HG03442 (cell line): Measurements from ENCODE around the gene STX1B.

Experiments
- ATAC-seq: cut with Tn5 transposase; IDR thresholded peaks from one replicate; pipeline ENCODE4 v1.9.1; 2021; ENCODE audit warnings: mild to moderate bottlenecking, moderate library complexity; ENCODE audit not compliant: unreplicated experiment

The STX1B gene

DNA sequence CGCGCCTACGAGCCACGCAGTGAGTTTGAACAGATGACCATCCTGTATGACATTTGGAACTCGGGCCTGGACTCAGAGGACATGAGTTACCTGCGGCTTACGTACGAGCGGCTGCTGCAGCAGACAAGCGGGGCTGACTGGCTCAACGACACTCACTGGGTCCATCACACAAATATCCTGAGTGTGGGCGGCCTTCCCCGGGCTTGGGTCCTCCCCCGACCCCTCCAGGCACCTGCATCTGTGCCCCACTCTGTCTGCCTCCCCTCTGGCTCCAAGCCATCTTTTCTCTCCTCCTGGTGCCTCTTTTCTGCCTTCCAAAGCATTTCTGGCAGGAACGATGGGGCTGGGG is 30.4 kb downstream of the STX1B start:
- no peak for ATAC-seq

DNA sequence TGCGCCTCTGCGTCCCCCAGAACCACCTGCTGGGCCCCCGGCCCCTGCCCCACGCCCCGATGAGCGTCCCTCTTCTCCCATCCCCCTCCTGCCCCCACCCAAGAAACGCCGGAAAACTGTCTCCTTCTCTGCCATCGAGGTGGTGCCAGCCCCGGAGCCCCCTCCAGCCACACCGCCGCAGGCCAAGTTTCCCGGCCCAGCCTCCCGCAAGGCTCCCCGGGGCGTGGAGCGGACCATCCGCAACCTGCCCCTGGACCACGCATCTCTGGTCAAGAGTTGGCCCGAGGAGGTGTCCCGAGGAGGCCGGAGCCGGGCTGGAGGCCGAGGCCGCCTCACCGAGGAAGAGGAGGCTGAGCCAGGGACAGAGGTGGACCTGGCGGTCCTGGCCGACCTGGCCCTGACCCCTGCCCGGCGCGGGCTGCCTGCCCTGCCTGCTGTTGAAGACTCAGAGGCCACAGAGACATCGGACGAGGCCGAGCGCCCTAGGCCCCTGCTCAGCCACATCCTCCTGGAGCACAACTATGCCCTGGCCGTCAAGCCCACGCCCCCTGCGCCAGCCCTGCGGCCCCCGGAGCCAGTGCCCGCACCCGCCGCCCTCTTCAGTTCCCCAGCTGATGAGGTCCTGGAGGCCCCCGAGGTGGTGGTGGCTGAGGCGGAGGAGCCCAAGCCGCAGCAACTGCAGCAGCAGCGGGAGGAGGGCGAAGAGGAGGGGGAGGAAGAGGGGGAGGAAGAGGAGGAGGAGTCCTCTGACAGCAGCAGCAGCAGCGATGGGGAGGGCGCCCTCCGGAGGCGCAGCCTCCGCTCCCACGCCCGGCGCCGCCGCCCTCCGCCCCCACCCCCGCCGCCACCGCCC is 31.0 kb downstream of the STX1B start:
- ATAC-seq: no peak

DNA sequence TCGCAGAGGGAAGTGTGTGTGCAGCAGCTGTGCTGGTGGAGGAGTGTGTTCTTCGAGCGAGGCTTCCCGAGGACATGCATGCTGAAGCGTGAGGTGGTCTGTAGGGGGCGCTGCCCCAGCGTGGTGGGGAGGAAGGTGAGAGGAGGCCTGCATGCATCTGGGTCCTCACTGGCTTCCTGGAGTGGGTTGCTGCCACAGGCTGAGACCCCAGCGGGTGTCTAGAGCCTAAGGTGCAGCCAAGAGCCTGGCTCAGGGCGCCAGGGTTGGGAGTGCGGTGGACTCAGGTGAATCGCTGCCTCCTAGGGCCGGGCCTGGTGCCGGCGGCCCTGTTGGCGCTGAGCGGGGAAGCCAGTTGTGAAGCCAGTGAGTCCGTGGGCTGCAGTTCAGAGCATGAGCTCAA is 32.9 kb downstream of the STX1B start:
- no peak for ATAC-seq

DNA sequence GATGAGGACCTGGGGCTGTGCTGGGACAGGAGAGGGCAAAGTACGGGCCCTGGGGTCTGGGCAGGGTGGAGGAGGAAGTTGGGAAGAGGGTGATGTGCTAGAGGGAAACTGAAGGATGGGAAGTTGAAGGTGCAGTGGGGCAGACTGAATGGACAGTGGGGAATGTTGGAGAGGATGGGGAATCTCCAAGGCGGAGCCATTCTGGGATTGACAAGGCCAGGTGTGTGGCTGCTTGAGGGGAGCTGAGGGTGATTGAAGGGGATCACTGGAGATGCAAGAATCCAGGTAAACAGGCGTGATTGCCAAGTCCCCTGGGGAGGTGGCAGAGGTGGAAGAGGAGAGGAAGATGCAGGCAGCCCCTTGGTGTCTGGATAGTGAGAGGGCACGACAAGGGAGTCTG is 34.0 kb downstream of the STX1B start:
- ATAC-seq: no peak

DNA sequence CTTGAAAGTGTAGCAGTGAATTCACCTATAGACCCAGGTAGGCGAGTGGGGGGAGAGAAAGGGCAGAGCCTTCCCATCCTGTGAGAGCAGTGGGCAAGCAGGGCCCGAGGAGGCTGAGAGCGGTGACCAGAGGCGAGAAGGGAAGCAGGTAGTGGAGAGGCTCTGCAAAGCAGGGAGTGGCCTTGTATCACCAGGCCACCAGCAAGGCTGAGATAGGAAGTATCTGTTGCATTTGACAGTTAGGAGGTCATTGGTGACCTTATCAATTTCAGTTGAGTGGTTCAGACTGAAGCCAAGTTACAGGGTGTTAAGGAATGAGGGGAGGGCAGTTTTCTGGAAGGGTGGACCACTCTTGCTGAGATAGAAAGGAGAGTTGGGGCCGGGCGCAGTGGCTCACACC is 36.1 kb downstream of the STX1B start:
- no peak for ATAC-seq

DNA sequence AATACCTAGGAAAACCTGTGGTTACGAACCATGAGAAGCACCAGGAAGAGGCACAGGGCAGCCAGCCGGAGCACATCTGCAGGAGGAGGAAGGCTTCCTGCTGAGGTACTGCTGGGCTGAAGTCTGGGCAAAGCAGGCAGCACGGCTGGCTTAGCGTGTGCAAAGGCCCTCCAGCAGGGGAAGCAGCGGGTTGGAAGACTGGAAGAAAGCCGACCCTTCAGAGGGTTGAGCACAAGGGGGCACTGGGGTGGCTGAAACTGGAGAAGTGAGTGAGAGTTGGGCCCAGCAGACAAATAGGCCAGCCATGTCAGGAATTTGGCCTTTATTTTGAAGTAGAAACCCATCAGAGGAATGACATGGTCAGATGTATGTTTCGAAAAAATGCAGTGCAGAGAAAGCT is 37.6 kb downstream of the STX1B start:
- no peak for ATAC-seq

DNA sequence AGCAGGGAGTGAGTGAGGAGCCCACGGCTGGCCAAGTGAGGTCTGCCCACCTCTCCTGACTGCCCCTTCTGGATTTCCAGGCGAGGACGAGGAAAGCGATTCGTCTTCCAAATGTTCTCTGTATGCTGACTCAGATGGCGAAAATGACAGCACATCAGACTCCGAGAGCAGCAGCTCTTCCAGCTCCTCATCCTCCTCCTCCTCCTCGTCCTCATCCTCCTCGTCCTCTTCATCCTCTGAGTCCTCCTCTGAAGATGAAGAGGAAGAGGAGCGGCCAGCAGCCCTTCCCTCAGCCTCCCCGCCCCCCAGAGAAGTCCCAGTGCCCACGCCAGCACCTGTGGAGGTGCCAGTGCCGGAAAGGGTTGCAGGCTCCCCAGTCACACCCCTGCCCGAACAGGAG is 39.1 kb downstream of the STX1B start:
- ATAC-seq: no peak

DNA sequence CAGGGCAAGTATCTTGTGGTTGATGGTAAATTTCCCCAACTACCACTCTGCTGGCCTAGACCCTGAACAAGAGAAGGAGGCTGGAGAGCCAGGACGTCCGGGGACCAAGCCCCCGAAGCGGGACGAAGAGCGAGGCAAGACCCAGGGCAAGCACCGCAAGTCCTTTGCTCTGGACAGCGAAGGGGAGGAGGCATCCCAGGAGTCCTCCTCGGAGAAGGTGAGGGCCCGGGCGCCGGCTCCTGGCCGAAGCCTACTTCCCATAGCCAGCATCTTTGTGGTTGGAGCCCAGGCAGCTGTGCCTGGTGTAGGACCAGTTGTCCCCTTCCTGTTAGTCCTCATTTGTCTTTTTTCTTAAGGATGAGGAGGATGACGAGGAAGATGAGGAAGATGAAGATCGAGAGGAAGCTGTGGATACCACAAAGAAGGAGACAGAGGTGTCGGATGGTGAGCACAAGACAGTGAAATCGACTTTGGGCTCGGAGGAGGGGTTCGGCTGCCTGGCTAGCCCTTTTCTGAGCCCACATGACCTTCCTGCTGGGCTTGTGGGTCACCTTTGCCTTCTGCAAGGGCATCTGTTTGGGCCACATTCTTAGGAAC is 41.1 kb downstream of the STX1B start:
- ATAC-seq: no peak

DNA sequence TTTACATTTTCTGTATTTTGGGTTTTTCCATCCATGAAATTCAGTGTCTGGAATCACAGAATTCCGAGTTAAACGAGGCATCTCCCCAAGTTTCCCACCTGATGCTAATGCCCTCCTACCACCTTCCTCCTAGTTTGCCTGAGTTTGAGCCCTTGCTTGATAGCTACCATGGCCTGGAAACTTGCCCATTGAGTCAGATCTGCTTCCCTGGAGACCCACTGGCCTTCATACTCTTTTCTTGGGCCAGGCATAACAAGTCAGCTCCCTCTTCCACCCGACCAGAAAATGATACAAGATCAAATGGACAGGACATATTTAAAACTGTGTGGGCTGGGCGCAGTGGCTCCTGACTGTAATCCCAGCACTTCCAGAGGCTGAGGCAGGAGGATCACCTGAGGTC is 42.6 kb downstream of the STX1B start:
- no peak for ATAC-seq

DNA sequence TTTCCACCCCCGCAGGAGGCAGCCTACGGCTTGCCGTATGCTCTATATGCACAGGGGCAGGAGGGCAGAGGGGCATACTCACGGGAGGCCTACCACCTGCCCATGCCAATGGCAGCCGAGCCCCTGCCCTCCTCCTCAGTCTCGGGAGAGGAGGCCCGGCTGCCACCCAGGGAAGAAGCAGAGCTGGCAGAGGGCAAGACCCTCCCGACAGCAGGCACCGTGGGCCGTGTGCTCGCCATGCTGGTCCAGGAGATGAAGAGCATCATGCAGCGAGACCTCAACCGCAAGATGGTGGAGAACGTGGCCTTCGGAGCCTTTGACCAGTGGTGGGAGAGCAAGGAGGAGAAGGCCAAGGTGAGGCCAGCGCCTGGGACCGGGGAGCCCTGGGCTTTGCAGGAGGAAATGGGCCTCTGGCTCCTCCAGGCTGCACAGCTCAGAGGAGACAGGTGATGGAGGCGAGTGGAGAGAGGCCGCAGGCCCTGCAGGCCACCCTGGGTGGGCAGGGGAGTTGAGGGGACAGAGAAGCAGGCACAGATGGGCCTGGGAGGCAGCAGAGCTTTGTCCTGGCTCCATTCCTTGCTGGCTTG is 44.3 kb downstream of the STX1B start:
- ATAC-seq: no peak

DNA sequence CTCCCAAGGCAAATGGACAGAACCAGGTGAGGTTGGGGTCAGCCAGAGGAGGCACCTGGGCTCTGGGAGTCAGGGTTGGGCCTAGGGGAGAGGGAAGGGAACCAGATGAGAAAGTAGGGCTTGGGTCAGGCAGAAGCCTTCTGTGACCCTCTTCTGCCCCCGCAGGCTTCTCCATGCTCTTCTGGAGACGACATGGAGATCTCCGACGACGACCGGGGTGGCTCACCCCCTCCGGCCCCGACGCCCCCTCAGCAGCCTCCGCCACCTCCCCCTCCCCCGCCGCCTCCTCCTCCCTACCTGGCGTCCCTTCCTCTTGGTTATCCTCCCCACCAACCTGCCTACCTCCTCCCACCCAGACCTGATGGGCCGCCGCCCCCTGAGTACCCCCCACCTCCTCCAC is 45.0 kb downstream of the STX1B start:
- no peak for ATAC-seq

DNA sequence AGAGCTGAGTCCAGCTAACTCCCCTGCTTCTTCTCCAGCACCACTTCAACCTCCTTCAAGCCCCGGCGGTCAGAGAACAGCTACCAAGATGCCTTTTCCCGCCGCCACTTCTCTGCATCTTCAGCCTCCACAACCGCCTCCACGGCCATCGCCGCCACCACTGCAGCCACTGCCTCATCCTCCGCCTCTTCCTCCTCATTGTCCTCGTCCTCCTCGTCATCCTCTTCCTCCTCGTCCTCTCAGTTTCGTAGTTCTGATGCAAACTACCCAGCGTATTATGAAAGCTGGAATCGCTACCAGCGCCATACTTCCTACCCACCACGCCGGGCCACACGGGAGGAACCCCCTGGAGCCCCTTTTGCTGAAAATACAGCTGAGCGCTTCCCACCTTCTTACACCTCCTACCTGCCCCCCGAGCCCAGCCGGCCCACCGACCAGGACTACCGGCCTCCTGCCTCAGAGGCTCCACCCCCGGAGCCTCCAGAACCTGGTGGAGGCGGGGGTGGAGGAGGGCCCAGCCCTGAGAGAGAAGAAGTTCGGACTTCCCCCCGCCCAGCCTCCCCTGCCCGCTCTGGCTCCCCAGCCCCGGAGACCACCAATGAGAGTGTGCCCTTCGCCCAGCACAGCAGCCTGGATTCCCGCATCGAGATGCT is 45.7 kb downstream of the STX1B start:
- no peak for ATAC-seq

DNA sequence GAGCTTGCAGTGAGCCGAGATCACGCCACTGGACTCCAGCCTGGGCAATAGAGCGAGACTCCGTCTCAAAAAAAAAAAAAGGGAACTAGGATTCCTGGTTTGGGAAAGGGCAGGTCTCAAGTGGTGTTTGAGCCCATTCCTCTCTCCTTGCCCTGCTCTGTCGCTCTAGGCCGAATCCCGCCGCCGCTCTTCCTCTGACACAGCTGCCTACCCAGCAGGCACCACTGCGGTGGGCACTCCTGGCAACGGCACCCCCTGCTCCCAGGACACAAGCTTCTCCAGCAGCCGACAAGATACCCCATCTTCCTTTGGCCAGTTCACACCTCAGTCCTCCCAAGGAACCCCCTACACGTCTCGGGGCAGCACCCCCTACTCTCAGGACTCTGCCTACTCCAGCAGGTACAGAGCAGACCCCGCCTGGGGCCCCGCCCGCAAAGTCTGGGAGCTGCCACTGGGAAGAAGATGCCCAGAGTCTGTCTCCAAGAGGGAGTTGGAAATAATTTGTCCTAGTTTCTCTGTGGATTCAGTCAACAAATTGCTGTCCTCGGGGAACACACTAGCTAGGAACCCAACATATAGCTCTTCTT is 46.4 kb downstream of the STX1B start:
- ATAC-seq: no peak

DNA sequence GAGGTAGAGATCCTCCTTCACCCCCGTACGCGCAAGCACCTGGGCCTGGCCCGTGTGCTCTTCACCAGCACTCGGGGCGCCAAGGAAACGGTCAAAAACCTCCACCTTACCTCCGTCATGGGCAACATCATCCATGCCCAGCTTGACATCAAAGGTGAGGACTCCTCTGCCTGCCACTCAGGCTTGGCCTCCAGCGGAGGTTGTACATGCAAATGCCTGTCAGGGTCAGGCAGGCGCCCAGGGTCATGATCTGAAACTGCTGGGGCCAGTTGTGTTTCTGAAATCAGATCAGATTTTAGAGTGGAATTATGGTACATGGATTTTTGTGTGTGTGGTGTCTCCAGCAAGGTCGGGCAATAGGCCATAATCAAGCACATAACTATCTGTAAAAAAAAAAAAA is 49.1 kb downstream of the STX1B start:
- ATAC-seq: no peak

DNA sequence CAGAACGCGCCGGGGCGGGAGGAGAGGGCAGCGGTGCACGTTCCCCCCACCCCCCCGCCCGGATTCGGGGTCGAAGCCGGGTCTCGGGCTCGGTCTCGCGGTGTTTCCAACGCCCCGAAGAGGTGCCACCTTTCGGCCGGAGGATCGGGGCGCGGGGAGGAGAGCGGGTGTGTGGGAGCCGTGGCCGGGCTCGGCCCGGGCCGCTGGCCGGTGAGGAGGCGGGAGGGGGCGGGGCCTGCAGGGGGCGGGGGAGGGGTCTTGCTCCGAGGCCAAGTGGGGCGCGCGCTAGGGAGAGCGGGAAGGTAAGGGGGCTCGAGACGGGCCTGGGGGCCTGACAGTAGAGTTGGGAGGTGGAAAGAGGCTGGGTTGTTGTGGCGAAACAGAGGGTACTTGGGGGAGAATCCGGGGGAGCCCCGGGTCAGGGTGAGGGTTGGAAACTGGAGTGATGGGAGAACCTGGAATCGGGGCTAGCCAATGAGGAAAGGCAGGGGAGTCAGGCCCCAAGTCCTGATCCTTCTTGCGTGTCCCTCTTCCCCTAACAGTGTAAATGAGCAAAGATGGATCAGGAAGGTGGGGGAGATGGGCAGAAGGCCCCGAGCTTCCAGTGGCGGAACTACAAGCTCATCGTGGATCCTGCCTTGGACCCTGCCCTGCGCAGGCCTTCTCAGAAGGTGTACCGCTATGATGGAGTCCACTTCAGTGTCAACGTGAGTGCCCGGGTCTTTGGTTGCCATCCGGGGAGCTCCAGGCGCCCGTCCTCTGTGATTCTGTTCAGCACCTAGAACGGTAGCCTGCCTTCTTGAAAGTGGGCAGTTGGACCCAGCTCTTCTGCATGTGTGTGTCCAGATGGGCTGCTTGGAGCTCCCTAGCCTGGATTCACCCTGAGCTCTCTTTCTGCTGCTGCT is 52.0 kb downstream of the STX1B start:
- peak; percentile 33 for ATAC-seq

DNA sequence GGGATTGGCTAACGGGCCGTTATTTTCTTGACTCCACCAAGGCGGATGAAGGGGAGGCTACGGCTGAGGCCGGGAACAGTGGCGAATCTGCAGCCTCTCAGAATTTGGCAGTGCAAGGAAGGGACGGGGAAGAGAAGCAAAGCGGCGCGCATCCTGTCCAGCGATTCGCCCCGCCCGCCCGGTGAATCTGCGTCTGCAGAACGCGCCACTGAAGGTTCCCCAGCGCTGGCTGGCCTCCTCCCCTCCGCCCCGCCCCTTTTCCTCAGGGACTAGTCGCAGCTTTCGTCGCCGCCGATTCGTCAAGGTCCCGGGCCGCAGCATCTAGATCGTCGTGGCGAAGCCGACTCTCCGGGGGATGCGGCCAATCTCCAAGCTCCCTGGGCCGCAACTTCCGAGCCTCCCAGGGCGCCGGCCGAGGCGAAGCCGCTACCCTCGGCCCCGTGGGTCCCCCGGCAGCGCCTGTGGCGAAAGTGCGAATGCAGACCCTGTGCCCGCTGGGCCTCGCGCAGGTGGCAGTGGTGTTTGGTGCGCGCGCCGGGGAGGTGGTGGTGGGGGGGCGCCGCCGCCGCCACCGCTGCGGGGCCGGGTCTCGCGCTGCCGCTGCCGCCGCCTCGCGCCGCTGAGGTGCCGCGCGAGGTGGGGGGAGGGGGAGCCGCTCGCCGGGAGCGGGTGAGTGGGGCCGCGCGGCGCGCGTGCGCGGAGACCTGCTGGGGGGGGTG is 52.8 kb downstream of the STX1B start, which contains the start of gene SETD1A:
Gene SETD1A, plus strand, starts transcription at position 299 of the 719 bp plus-strand sequence. CDS start 978 bp downstream, outside the sequence.
- ATAC-seq: peak; percentile 60

DNA sequence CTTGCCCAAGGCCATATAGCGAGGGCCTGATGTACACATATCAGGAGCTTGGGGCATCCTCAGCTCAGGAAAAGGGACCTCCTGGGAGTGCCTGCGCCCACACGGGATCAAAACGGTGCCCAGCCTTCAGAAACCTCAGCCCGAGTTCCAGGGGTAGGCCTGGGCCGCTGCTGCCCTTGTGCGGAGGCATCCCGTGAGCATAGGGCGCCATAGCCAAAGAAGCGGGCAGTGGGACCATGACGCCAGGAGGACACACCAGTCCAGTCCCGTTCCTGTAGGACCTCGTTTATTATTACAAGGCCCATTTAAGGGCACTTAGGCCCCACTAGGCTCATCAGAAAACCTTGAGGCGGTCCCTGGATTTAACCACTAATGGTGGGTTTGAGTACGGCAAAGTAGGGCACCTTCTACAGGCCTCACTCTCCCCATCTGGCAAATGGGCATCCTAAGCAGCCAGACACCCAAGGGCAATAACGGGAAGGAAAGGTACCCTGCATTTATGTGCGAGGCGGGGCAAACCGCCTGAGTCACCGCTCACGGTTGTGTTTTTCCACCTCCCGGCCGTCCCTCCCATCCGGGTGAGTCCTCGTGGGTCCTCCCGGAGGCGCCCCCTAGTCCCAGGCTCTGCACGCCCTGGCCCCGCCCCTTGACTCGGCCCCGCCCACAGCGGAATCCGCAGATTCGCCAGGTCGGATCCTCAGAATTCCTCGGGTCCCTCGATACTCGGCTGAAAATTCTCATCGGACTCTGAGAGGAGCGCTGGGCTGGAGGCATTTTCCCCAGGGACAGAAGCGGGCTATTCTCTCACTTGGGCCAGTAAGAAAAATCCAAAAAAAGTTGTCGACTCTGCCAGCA is 53.6 kb downstream of the STX1B start:
- ATAC-seq: peak; percentile 36

DNA sequence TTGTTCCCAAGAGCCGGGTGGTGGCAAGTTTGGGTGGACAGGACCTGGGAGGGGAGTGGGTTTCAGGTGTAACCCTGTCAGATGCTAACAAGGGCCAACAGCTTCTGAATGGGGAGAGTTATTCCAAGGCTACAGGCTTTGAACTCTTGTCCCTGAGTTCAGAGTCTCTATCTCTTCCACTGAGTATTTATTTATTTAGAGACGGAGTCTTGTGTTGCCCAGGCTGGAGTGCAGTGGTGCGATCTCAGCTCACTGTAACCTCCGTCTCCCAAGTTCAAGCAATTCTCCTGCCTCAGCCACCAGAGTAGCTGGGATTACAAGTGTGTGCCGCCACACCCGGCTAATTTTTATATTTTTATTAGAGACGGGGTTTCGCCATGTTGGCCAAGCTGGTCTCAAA is 55.4 kb downstream of the STX1B start:
- ATAC-seq: no peak
